ENCODE measurements around the gene ROR1. TPM values are rescaled to one million over a fixed set of nuclear protein-coding genes. Genes with fewer than 3 reads are reported as not detected.
"Not testable (repeated sequence)": the region's sequence is repeated elsewhere in the genome, so short reads cannot be mapped to it uniquely, and the experiment has no call there.

ROR1 gene
- total RNA-seq, 1 experiment from 2014 or later = 56.3 TPM

DNA sequence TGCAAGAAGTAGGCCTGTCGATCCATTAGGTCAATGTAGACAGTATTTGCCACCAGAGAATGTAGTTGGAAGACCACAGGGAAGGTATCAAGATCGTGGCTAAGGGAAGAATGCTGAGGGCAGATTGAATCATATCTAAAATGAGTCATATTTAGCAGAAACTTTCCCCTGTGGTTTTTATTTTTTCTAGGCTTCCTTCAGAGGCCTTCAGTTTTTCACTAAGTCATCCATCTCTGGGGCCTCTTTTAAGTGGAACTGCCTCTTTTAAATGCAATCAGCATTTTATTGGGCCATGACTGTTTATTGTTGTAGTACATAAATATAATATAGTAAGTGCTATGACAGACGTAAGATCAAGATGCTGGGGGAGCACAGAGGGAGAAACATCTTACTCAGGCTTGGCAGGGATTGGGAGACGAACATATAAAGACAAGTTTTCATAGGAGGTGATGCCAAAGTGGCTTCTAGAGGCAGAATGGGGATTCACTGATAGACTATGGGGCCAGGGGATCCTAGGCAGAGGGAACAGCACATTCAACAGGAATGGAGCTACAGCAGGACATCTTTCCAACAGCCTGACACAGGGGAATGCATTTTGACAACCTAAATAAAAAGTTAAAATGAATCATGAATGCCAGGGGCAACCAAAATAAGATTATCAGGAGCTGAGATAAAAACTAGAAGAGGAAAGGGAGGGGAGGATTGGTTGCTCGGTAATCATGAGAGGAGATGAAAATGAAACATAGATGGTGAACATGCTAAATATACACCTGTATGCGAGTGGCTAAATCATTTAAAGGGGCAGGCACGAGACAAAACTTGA, 449.7 kb downstream of the ROR1 start:
- DNase-seq (ENCODE audit: low spot score) (no peak), ATAC-seq (no peak)
- no peaks in the 10 kb centered on the region for H3K4me1 Mint-ChIP-seq
- no peak for TF ChIP-seq ESRRA (CRISPR knock-in tag; IDR thresholded peaks at IDR 0.05; ENCODE audit: borderline replicate concordance)
- TF ChIP-seq FOXK1 (CRISPR knock-in tag; IDR thresholded peaks at IDR 0.05) = no peak
- no peak for TF ChIP-seq HMGA2 (CRISPR knock-in tag; IDR thresholded peaks at IDR 0.05)
- TF ChIP-seq, protein P1, sequence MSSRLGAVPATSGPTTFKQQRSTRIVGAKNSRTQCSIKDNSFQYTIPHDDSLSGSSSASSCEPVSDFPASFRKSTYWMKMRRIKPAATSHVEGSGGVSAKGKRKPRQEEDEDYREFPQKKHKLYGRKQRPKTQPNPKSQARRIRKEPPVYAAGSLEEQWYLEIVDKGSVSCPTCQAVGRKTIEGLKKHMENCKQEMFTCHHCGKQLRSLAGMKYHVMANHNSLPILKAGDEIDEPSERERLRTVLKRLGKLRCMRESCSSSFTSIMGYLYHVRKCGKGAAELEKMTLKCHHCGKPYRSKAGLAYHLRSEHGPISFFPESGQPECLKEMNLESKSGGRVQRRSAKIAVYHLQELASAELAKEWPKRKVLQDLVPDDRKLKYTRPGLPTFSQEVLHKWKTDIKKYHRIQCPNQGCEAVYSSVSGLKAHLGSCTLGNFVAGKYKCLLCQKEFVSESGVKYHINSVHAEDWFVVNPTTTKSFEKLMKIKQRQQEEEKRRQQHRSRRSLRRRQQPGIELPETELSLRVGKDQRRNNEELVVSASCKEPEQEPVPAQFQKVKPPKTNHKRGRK (CRISPR knock-in tag; IDR thresholded peaks at IDR 0.05; ENCODE audit: borderline replicate concordance) = no peak
- TF ChIP-seq PRRX2 (CRISPR knock-in tag; IDR thresholded peaks at IDR 0.05) = no peak
- no peak for TF ChIP-seq ZBTB21 (CRISPR knock-in tag; IDR thresholded peaks at IDR 0.05; ENCODE audit: borderline replicate concordance)
- TF ChIP-seq, protein P2, sequence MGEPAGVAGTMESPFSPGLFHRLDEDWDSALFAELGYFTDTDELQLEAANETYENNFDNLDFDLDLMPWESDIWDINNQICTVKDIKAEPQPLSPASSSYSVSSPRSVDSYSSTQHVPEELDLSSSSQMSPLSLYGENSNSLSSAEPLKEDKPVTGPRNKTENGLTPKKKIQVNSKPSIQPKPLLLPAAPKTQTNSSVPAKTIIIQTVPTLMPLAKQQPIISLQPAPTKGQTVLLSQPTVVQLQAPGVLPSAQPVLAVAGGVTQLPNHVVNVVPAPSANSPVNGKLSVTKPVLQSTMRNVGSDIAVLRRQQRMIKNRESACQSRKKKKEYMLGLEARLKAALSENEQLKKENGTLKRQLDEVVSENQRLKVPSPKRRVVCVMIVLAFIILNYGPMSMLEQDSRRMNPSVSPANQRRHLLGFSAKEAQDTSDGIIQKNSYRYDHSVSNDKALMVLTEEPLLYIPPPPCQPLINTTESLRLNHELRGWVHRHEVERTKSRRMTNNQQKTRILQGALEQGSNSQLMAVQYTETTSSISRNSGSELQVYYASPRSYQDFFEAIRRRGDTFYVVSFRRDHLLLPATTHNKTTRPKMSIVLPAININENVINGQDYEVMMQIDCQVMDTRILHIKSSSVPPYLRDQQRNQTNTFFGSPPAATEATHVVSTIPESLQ (CRISPR knock-in tag; IDR thresholded peaks at IDR 0.05) = no peak
- TF ChIP-seq, protein P3, sequence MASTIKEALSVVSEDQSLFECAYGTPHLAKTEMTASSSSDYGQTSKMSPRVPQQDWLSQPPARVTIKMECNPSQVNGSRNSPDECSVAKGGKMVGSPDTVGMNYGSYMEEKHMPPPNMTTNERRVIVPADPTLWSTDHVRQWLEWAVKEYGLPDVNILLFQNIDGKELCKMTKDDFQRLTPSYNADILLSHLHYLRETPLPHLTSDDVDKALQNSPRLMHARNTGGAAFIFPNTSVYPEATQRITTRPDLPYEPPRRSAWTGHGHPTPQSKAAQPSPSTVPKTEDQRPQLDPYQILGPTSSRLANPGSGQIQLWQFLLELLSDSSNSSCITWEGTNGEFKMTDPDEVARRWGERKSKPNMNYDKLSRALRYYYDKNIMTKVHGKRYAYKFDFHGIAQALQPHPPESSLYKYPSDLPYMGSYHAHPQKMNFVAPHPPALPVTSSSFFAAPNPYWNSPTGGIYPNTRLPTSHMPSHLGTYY (CRISPR knock-in tag; IDR thresholded peaks at IDR 0.05) = no peak
- TF ChIP-seq, protein P4, sequence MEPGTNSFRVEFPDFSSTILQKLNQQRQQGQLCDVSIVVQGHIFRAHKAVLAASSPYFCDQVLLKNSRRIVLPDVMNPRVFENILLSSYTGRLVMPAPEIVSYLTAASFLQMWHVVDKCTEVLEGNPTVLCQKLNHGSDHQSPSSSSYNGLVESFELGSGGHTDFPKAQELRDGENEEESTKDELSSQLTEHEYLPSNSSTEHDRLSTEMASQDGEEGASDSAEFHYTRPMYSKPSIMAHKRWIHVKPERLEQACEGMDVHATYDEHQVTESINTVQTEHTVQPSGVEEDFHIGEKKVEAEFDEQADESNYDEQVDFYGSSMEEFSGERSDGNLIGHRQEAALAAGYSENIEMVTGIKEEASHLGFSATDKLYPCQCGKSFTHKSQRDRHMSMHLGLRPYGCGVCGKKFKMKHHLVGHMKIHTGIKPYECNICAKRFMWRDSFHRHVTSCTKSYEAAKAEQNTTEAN (CRISPR knock-in tag; IDR thresholded peaks at IDR 0.05) = no peak
- TF ChIP-seq SMAD4 (CRISPR knock-in tag; IDR thresholded peaks at IDR 0.05) = no peak
- no peak for TF ChIP-seq MXD4 (CRISPR knock-in tag; IDR thresholded peaks at IDR 0.05; ENCODE audit: borderline replicate concordance)
- no peak for TF ChIP-seq JAZF1 (CRISPR knock-in tag; IDR thresholded peaks at IDR 0.05)
- H3K27ac Mint-ChIP-seq = peak overlapping the region; percentile 4; the same call in 1 of the 2 replicates
- H3K36me3 Mint-ChIP-seq = no peaks in the 10 kb centered on the region
- H3K4me3 Mint-ChIP-seq = no peak overlapping the region
- CTCF ChIA-PET = no interaction called here
- POLR2A ChIA-PET = no interaction called here
- H3K27me3 Mint-ChIP-seq (ENCODE audit: low read depth) = no peaks in the 10 kb centered on the region; the same call in 1 of the 2 replicates
- H3K9me3 Mint-ChIP-seq = peaks cover 7% of the 10 kb centered on the region; the same call in 1 of the 2 replicates

DNA sequence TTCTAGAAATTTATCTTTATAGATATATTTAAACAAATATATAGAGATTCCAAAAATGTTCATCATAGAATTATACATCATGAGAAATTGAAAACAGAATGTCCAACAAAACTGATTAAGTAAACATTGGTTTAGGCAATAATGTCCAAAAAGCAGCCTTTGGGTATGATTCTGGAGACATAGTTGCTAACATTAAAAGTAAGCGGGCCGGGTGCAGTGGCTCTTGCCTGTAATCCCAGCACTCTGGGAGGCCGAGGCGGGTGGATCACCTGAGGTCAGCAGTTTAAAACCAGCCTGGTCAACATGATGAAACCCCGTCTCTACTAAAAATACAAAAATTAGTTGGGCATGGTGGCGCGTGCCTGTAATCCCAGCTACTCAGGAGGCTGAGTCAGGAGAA, 450.4 kb downstream of the ROR1 start:
- H3K9me3 Mint-ChIP-seq; H3K4me3 Mint-ChIP-seq; H3K36me3 Mint-ChIP-seq; H3K27ac Mint-ChIP-seq; H3K27me3 Mint-ChIP-seq (ENCODE audit: low read depth); CTCF ChIA-PET; H3K4me1 Mint-ChIP-seq; POLR2A ChIA-PET; ATAC-seq; DNase-seq (ENCODE audit: low spot score): not testable (repeated sequence)

DNA sequence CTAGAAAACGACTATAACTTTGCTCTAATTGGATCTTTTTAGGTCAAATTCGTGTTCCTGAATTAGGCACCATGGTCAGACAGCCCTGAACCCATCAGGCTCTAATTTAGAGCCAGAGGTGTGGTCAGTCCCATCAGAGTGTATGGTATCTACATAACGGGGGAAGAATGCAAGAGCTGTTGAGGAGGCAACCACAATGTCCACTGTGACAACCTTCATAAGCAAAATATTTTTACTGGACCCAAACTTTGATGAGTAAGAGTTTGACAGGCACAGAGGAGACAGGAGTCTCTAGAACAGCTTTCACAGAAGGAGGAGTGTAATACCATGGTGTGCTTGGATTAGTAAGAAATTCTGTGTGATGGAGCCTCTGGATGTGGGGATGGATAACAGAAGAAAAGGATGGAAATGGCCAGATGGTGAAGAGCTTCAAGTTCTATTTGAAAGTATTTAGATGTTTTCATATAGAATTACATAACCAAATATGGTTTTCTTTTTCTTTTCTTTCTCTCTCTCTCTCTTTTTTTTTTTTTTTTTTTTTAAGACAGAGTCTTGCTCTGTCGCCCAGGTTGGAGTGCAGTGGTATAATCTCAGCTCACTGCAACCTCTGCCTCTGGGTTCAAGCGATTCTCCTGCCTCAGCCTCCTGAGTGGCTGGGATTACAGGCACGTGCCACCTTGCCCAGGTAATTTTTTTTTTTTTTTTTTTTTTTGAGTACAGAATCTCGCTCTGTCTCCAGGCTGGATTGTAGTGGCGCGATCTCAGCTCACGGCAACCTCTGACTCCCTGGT, 454.5 kb downstream of the ROR1 start:
- no peak overlapping the region for H3K27ac Mint-ChIP-seq
- POLR2A ChIA-PET = interaction anchor here (0.7 kb wide), 1 partner anchor 306 kb away, joined by 13 read pairs; no protein-coding TSS in a partner anchor
- TF ChIP-seq ESRRA (CRISPR knock-in tag; IDR thresholded peaks at IDR 0.05; ENCODE audit: borderline replicate concordance) (no peak), HMGA2 (CRISPR knock-in tag; IDR thresholded peaks at IDR 0.05) (no peak), ZNF121 (CRISPR knock-in tag; IDR thresholded peaks at IDR 0.05) (no peak), GRHL2 (CRISPR knock-in tag; IDR thresholded peaks at IDR 0.05; ENCODE audit: insufficient replicate concordance, severe bottlenecking) (no peak)
- TF ChIP-seq, protein P4 (CRISPR knock-in tag; IDR thresholded peaks at IDR 0.05) = no peak
- TF ChIP-seq, protein P5, sequence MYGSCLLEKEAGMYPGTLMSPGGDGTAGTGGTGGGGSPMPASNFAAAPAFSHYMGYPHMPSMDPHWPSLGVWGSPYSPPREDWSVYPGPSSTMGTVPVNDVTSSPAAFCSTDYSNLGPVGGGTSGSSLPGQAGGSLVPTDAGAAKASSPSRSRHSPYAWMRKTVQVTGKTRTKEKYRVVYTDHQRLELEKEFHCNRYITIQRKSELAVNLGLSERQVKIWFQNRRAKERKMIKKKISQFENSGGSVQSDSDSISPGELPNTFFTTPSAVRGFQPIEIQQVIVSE (CRISPR knock-in tag; IDR thresholded peaks at IDR 0.05; ENCODE audit: borderline replicate concordance) = no peak
- H3K36me3 Mint-ChIP-seq = no peaks in the 10 kb centered on the region
- no peak overlapping the region for H3K4me3 Mint-ChIP-seq
- H3K27me3 Mint-ChIP-seq (ENCODE audit: low read depth) = no peaks in the 10 kb centered on the region
- H3K4me1 Mint-ChIP-seq = peaks cover 6% of the 10 kb centered on the region
- DNase-seq (ENCODE audit: low spot score) = no peak
- no peak for ATAC-seq
- CTCF ChIA-PET = interaction anchor here (0.5 to 1.0 kb wide), 3 partner anchors 63 to 554 kb away, joined by 5 to 6 read pairs (median 5); no protein-coding TSS in a partner anchor
- no peaks in the 10 kb centered on the region for H3K9me3 Mint-ChIP-seq
